Endothelial cell of umbilical vein (primary cell): ENCODE data around the gene HEYL. TPM values are rescaled to one million over a fixed set of nuclear protein-coding genes. Genes with fewer than 3 reads are reported as not detected.
A peak's percentile ranks its signal among the peaks of the same experiment; 100 is the strongest.

Experiments
- BruUV-seq: library from RNA; stranded (reverse); fragments of 400-500 nt; replicated peaks from 2 replicates; lab custom pipeline; 2021; lab: Mats Ljungman, UMichigan
- CTCF ChIA-PET: fragments of 300-600, 350-600 bp; sonication (Branson Sonifier 250); formaldehyde crosslinking; loops from one replicate; lab custom pipeline; 2021; ENCODE audit warnings: antibody characterized with exemption, inconsistent platforms; lab: Charles Lee
- POLR2A ChIA-PET: fragments of 300-600, 350-600 bp; sonication (Branson Sonifier 250); formaldehyde crosslinking; loops from one replicate; lab custom pipeline; 2021; ENCODE audit warnings: antibody characterized with exemption, inconsistent platforms; lab: Charles Lee
- DNase-seq: peaks from one replicate; pipeline ENCODE4 v3.0.0-alpha.2; 2011; ENCODE audit warnings: low read depth, low spot score
- FAIRE-seq: peaks from 2 replicates; lab custom pipeline; 2011; peaks lifted over from hg19 to GRCh38; lab: Jason Lieb, UNC
- H2AFZ ChIP-seq: 2 replicates; pipeline ENCODE4 v1.6.0; 2012; ENCODE audit warnings: low read depth, low read length, control low read depth, inconsistent platforms
- H3K27ac ChIP-seq: 2 replicates; pipeline ENCODE4 v1.5.1; 2011; ENCODE audit warnings: low read depth, mild to moderate bottlenecking, control low read depth, low read length, moderate library complexity; ENCODE audit not compliant: insufficient read depth
- H3K27me3 ChIP-seq, 2 experiments: 2 replicates each; pipeline versions ENCODE4 v1.6.0 to v1.6.1; 2011; ENCODE audit warnings: low read length in 2 of 2, mixed read lengths in 1 of 2; ENCODE audit not compliant: control insufficient read depth in 2 of 2, insufficient read depth in 2 of 2
- H3K36me3 ChIP-seq, 2 experiments: 2 replicates in 1 of 2; 3 replicates in 1 of 2; pipeline ENCODE4 v1.5.1; 2011; ENCODE audit warnings: low read length in 2 of 2, mild to moderate bottlenecking in 1 of 2, moderate library complexity in 1 of 2; ENCODE audit not compliant: control insufficient read depth in 2 of 2, insufficient read depth in 2 of 2; ENCODE audit errors: extremely low read depth in 1 of 2
- H3K4me1 ChIP-seq: 3 replicates; pipeline ENCODE4 v1.5.1; 2011; ENCODE audit warnings: mild to moderate bottlenecking, low read length; ENCODE audit not compliant: control insufficient read depth, insufficient read depth; ENCODE audit errors: extremely low read depth
- H3K4me2 ChIP-seq: 2 replicates; pipeline ENCODE4 v1.6.1; 2011; ENCODE audit warnings: low read length, control low read depth, mixed read lengths; ENCODE audit not compliant: insufficient read depth
- H3K4me3 ChIP-seq, 3 experiments: fragments of 200-600 bp in 1 of 3; sonication (generic), shearing (Covaris generic) in 1 of 3; replicated peaks in 1 of 3; 2 replicates each; pipeline ENCODE4 v1.5.1; 2011 to 2016; ENCODE audit warnings: control low read depth in 3 of 3, low read length in 3 of 3, mild to moderate bottlenecking in 2 of 3, inconsistent platforms in 1 of 3, low read depth in 1 of 3, moderate library complexity in 1 of 3; ENCODE audit not compliant: insufficient read depth in 1 of 3
- H3K79me2 ChIP-seq: 2 replicates; pipeline ENCODE4 v1.6.0; 2012; ENCODE audit warnings: low read length, inconsistent platforms; ENCODE audit not compliant: control insufficient read depth, insufficient read depth
- H3K9ac ChIP-seq: replicated peaks from 2 replicates; pipeline ENCODE3; 2011; ENCODE audit warnings: low read length, control low read depth; ENCODE audit not compliant: insufficient read depth; ENCODE audit errors: extremely low read depth
- H3K9me1 ChIP-seq: replicated peaks from 3 replicates; pipeline ENCODE4 v1.6.0; 2011; ENCODE audit warnings: mild to moderate bottlenecking, low read length; ENCODE audit not compliant: control insufficient read depth, insufficient read depth; ENCODE audit errors: extremely low read depth
- H3K9me3 ChIP-seq: replicated peaks from 2 replicates; pipeline ENCODE4 v1.5.1; 2012; ENCODE audit warnings: low read length, inconsistent platforms; ENCODE audit not compliant: control insufficient read depth, insufficient read depth
- H4K20me1 ChIP-seq: replicated peaks from 2 replicates; pipeline ENCODE3; 2011; ENCODE audit warnings: mild to moderate bottlenecking, low read length; ENCODE audit not compliant: control insufficient read depth, insufficient read depth; ENCODE audit errors: extremely low read depth
- EZH2 ChIP-seq: IDR thresholded peaks from 2 replicates; pipeline ENCODE4 v1.6.1; 2012; ENCODE audit warnings: borderline replicate concordance, low read depth, mild to moderate bottlenecking, moderate library complexity, low read length, inconsistent platforms; ENCODE audit not compliant: severe bottlenecking
- GATA2 ChIP-seq: IDR thresholded peaks from 2 replicates; pipeline ENCODE4 v1.7.0; 2011; ENCODE audit warnings: low read depth, mild to moderate bottlenecking, moderate library complexity, mixed read lengths, low read length; ENCODE audit not compliant: insufficient read length, insufficient read depth
- JUN ChIP-seq: IDR thresholded peaks from 2 replicates; pipeline ENCODE4 v1.6.1; 2011; ENCODE audit warnings: borderline replicate concordance, low read depth; ENCODE audit not compliant: insufficient read length, insufficient read depth
- MYC ChIP-seq: IDR thresholded peaks from one replicate; pipeline ENCODE4 v1.6.1; 2011; ENCODE audit warnings: mild to moderate bottlenecking, low read depth, low read length
- POLR2A ChIP-seq: IDR thresholded peaks from 2 replicates; pipeline ENCODE4 v1.6.1; 2012; ENCODE audit warnings: low read depth, mild to moderate bottlenecking, control low read depth, low read length
- dilution Hi-C: fragments of 300-500 bp; cut with MboI; formaldehyde crosslinking; loops from one replicate; pipeline ENCODE4 v1.15.0; 2019; ENCODE audit warnings: low sequenced_read_pairs; ENCODE audit not compliant: extremely low pct_ligation_motif_present
- intact Hi-C: fragments of 100-400 bp; cut with micrococcal nuclease; formaldehyde crosslinking; loops from one replicate; pipeline ENCODE4 v1.10.0; 2022
- polyA plus RNA-seq, 4 experiments: library from polyadenylated mRNA; depleted of rRNA in 3 of 4; stranded (reverse) in 3 of 4; unstranded in 1 of 4; fragments of >200 nt; gene quantifications; 2 replicates each; pipeline versions ENCODE4 v1.2.1 to v1.2.3, GENCODE V29; 2011 to 2012; ENCODE audit warnings: missing spikeins in 1 of 4
- total RNA-seq: library from RNA; stranded (reverse); gene quantifications from 2 replicates; pipeline ENCODE4 v1.2.3, GENCODE V29; 2021
- TF ChIP-seq, protein P1 (sequence below), 2 donors: IDR thresholded peaks; 1 replicate in 1 of 2; 2 replicates in 1 of 2; pipeline ENCODE4 v1.5.1; 2011; ENCODE audit warnings: low read length in 2 of 2, mild to moderate bottlenecking in 2 of 2, moderate library complexity in 2 of 2, control low read depth in 1 of 2, inconsistent platforms in 1 of 2, low read depth in 1 of 2; ENCODE audit not compliant: insufficient read depth in 1 of 2; ENCODE audit errors: extremely low read depth in 1 of 2

HEYL gene
- total and polyA plus RNA-seq, 2 donors (not counting 3 experiments of a cell fraction or from before 2014, with no cell fraction given) = not detected

DNA sequence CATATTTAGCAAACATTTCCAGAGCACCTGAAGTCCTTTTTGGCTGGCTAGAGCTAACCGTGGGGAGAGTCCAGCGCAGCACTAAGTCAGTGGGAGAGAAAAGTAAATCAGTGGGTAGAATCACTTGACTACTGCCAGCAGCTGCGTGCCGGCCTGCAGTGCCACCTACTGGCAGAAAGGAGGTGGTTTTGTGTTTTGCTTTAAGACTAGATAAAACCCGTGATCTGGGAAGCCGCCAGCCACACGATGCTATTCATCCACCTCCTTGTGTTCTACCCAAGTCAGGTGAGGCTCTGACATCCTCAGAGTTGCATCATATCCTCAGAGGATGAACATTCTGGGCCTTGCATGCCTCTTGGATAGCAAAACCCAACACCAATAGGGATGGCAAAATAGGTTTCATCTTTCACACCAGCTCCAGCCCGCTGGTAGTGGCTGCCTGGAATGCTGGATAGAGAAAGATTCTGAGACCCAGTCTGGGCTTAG lies 14.1 kb upstream of the HEYL start:
- Histone ChIP-seq H3K4me3 (no peak overlapping the region), H3K9me3 (no peaks in the 10 kb centered on the region), H3K27ac (no peak overlapping the region), H3K36me3 (no peaks in the 10 kb centered on the region), H3K4me1 (no peaks in the 10 kb centered on the region), H3K4me2 (no peak overlapping the region), H2AFZ (no peak overlapping the region), H3K9me1 (no peaks in the 10 kb centered on the region), H3K79me2 (no peaks in the 10 kb centered on the region), H3K9ac (no peak overlapping the region), H4K20me1 (no peaks in the 10 kb centered on the region), H3K27me3 (peaks cover 9 to 10% of the 10 kb centered on the region in 2 experiments)
- ChIA-PET CTCF (interaction anchor here (0.6 to 9.7 kb wide), 22 partner anchors 10 to 555 kb away, joined by 3 to 440 read pairs (median 4); partner anchors contain the start of genes NT5C1A and PPIE), POLR2A (no interaction called here)
- intact Hi-C loops (loop anchor here (1.0 to 5.0 kb wide), 2 partner anchors 47 to 69 kb away; no protein-coding TSS in a partner anchor), dilution Hi-C loops (no loop called here)
- TF ChIP-seq EZH2 = no peak
- TF ChIP-seq MYC = no peak
- TF ChIP-seq JUN = no peak
- no peak for TF ChIP-seq POLR2A
- no peak for TF ChIP-seq GATA2
- TF ChIP-seq, protein P1, sequence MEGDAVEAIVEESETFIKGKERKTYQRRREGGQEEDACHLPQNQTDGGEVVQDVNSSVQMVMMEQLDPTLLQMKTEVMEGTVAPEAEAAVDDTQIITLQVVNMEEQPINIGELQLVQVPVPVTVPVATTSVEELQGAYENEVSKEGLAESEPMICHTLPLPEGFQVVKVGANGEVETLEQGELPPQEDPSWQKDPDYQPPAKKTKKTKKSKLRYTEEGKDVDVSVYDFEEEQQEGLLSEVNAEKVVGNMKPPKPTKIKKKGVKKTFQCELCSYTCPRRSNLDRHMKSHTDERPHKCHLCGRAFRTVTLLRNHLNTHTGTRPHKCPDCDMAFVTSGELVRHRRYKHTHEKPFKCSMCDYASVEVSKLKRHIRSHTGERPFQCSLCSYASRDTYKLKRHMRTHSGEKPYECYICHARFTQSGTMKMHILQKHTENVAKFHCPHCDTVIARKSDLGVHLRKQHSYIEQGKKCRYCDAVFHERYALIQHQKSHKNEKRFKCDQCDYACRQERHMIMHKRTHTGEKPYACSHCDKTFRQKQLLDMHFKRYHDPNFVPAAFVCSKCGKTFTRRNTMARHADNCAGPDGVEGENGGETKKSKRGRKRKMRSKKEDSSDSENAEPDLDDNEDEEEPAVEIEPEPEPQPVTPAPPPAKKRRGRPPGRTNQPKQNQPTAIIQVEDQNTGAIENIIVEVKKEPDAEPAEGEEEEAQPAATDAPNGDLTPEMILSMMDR (IDR thresholded peaks at IDR 0.05; ENCODE audit: extremely low read depth in 1 of 2, insufficient read depth in 1 of 2, low read depth in 1 of 2, low read length in 2 of 2) = peak; percentile 85 to 90
- BruUV-seq = no TSS peak
- DNase-seq (peak; percentile 73), FAIRE-seq (peak; percentile 74)
